ENCODE data around the gene ICAM5.
"Not testable (repeated sequence)": the region's sequence is repeated elsewhere in the genome, so short reads cannot be mapped to it uniquely, and the experiment has no call there.

Gene ICAM5, protein sequence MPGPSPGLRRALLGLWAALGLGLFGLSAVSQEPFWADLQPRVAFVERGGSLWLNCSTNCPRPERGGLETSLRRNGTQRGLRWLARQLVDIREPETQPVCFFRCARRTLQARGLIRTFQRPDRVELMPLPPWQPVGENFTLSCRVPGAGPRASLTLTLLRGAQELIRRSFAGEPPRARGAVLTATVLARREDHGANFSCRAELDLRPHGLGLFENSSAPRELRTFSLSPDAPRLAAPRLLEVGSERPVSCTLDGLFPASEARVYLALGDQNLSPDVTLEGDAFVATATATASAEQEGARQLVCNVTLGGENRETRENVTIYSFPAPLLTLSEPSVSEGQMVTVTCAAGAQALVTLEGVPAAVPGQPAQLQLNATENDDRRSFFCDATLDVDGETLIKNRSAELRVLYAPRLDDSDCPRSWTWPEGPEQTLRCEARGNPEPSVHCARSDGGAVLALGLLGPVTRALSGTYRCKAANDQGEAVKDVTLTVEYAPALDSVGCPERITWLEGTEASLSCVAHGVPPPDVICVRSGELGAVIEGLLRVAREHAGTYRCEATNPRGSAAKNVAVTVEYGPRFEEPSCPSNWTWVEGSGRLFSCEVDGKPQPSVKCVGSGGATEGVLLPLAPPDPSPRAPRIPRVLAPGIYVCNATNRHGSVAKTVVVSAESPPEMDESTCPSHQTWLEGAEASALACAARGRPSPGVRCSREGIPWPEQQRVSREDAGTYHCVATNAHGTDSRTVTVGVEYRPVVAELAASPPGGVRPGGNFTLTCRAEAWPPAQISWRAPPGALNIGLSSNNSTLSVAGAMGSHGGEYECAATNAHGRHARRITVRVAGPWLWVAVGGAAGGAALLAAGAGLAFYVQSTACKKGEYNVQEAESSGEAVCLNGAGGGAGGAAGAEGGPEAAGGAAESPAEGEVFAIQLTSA

GRCh38 chr19:10289836-10290356, at the start of gene ICAM5:
TSS of gene ICAM5 (plus strand) at chr19:10289952. CDS start at chr19:10290044, 92 bp downstream.
- H3K27ac ChIP-seq (ENCODE audit: low read depth, low read length) = no peak within 1 kb of the TSS
- peak within 1 kb of the TSS; percentile 20 to 47 for H3K4me3 ChIP-seq (ENCODE audit: low read depth in 1 of 2, low read length in 2 of 2)
- peaks cover 40% of the 10 kb centered on the region for H3K4me1 ChIP-seq (ENCODE audit: insufficient read depth, low read length)
- no peaks in the 10 kb centered on the region for H3K9me3 ChIP-seq (ENCODE audit: low read length)
- no peak within 1 kb of the TSS for H3K9ac ChIP-seq (ENCODE audit: low read length)
- H3K27me3 ChIP-seq (ENCODE audit: control insufficient read depth in 1 of 2, insufficient read depth in 2 of 2, low read length in 2 of 2) = peaks cover 65 to 83% of the 10 kb centered on the region in 2 donors
- H3K36me3 ChIP-seq (ENCODE audit: insufficient read depth, low read length) = no peaks in the 10 kb centered on the region

- H3K9me3 ChIP-seq (ENCODE audit: low read length); H3K36me3 ChIP-seq (ENCODE audit: insufficient read depth, low read length); H3K27me3 ChIP-seq (ENCODE audit: control insufficient read depth in 1 of 2, insufficient read depth in 2 of 2, low read length in 2 of 2): not testable (repeated sequence)
These were observed 47.8 kb upstream of the ICAM5 start for GRCh38 chr19:10241826-10242449.

GRCh38 chr19:10243606-10244005, 46.1 kb upstream of the ICAM5 start:
- Histone ChIP-seq H3K9me3 (ENCODE audit: low read length) (no peaks in the 10 kb centered on the region), H3K9ac (ENCODE audit: low read length) (no peak overlapping the region), H3K4me1 (ENCODE audit: insufficient read depth, low read length) (no peaks in the 10 kb centered on the region), H3K27ac (ENCODE audit: low read depth, low read length) (no peak overlapping the region), H3K27me3 (ENCODE audit: control insufficient read depth in 1 of 2, insufficient read depth in 2 of 2, low read length in 2 of 2) (no peaks in the 10 kb centered on the region), H3K4me3 (ENCODE audit: low read depth in 1 of 2, low read length in 2 of 2) (no peak overlapping the region), H3K36me3 (ENCODE audit: insufficient read depth, low read length) (no peaks in the 10 kb centered on the region)

More at GRCh38 chr19:10241826-10242449, 47.8 kb upstream of the ICAM5 start:
- H3K9ac ChIP-seq (ENCODE audit: low read length); H3K27ac ChIP-seq (ENCODE audit: low read depth, low read length); H3K4me1 ChIP-seq (ENCODE audit: insufficient read depth, low read length); H3K4me3 ChIP-seq (ENCODE audit: low read depth in 1 of 2, low read length in 2 of 2): not testable (repeated sequence)

- Histone ChIP-seq H3K27ac (ENCODE audit: low read depth, low read length) (no peak overlapping the region), H3K4me3 (ENCODE audit: low read depth in 1 of 2, low read length in 2 of 2) (no peak overlapping the region), H3K27me3 (ENCODE audit: control insufficient read depth in 1 of 2, insufficient read depth in 2 of 2, low read length in 2 of 2) (no peaks in the 10 kb centered on the region), H3K9me3 (ENCODE audit: low read length) (no peaks in the 10 kb centered on the region), H3K4me1 (ENCODE audit: insufficient read depth, low read length) (no peaks in the 10 kb centered on the region), H3K9ac (ENCODE audit: low read length) (no peak overlapping the region), H3K36me3 (ENCODE audit: insufficient read depth, low read length) (no peaks in the 10 kb centered on the region)
These were observed 44.4 kb upstream of the ICAM5 start for GRCh38 chr19:10245189-10245939.

GRCh38 chr19:10246511-10246910, 43.2 kb upstream of the ICAM5 start:
- no peak overlapping the region for H3K27ac ChIP-seq (ENCODE audit: low read depth, low read length)

GRCh38 chr19:10251792-10252694, 37.7 kb upstream of the ICAM5 start, which contains the start of gene MRPL4:
TSS of gene MRPL4 (plus strand) at chr19:10252214. CDS start at chr19:10252254, 40 bp downstream.
- Histone ChIP-seq H3K27me3 (ENCODE audit: control insufficient read depth in 1 of 2, insufficient read depth in 2 of 2, low read length in 2 of 2) (no peaks in the 10 kb centered on the region), H3K4me3 (ENCODE audit: low read depth in 1 of 2, low read length in 2 of 2) (peak within 1 kb of the TSS; percentile 88 to 94)

More at GRCh38 chr19:10246511-10246910, 43.2 kb upstream of the ICAM5 start:
- no peaks in the 10 kb centered on the region for H3K27me3 ChIP-seq (ENCODE audit: control insufficient read depth in 1 of 2, insufficient read depth in 2 of 2, low read length in 2 of 2)
- H3K4me1 ChIP-seq (ENCODE audit: insufficient read depth, low read length) = peaks cover 5% of the 10 kb centered on the region
- H3K36me3 ChIP-seq (ENCODE audit: insufficient read depth, low read length) = no peaks in the 10 kb centered on the region
- H3K9ac ChIP-seq (ENCODE audit: low read length) = no peak overlapping the region
- no peak overlapping the region for H3K4me3 ChIP-seq (ENCODE audit: low read depth in 1 of 2, low read length in 2 of 2)
- no peaks in the 10 kb centered on the region for H3K9me3 ChIP-seq (ENCODE audit: low read length)

GRCh38 chr19:10252707-10253106, 37.0 kb upstream of the ICAM5 start:
- peak overlapping the region; percentile 81 for H3K9ac ChIP-seq (ENCODE audit: low read length)
- H3K4me3 ChIP-seq (ENCODE audit: low read depth in 1 of 2, low read length in 2 of 2) = peak overlapping the region; percentile 88 to 94
- H3K36me3 ChIP-seq (ENCODE audit: insufficient read depth, low read length) = peaks cover 30% of the 10 kb centered on the region
- H3K4me1 ChIP-seq (ENCODE audit: insufficient read depth, low read length) = peaks cover 11% of the 10 kb centered on the region
- no peaks in the 10 kb centered on the region for H3K27me3 ChIP-seq (ENCODE audit: control insufficient read depth in 1 of 2, insufficient read depth in 2 of 2, low read length in 2 of 2)
- peak overlapping the region; percentile 80 for H3K27ac ChIP-seq (ENCODE audit: low read depth, low read length)
- no peaks in the 10 kb centered on the region for H3K9me3 ChIP-seq (ENCODE audit: low read length)

More at GRCh38 chr19:10251792-10252694, 37.7 kb upstream of the ICAM5 start, which contains the start of gene MRPL4:
- Histone ChIP-seq H3K36me3 (ENCODE audit: insufficient read depth, low read length) (peaks cover 23% of the 10 kb centered on the region), H3K27ac (ENCODE audit: low read depth, low read length) (peak within 1 kb of the TSS; percentile 80), H3K9me3 (ENCODE audit: low read length) (no peaks in the 10 kb centered on the region), H3K9ac (ENCODE audit: low read length) (peak within 1 kb of the TSS; percentile 81), H3K4me1 (ENCODE audit: insufficient read depth, low read length) (peaks cover 11% of the 10 kb centered on the region)

- Histone ChIP-seq H3K9ac (ENCODE audit: low read length) (no peak overlapping the region), H3K36me3 (ENCODE audit: insufficient read depth, low read length) (peaks cover 40% of the 10 kb centered on the region), H3K4me3 (ENCODE audit: low read depth in 1 of 2, low read length in 2 of 2) (no peak overlapping the region), H3K27me3 (ENCODE audit: control insufficient read depth in 1 of 2, insufficient read depth in 2 of 2, low read length in 2 of 2) (no peaks in the 10 kb centered on the region), H3K4me1 (ENCODE audit: insufficient read depth, low read length) (peaks cover 11% of the 10 kb centered on the region), H3K9me3 (ENCODE audit: low read length) (no peaks in the 10 kb centered on the region), H3K27ac (ENCODE audit: low read depth, low read length) (no peak overlapping the region)
These were observed 35.5 kb upstream of the ICAM5 start for GRCh38 chr19:10254244-10254643.

- Histone ChIP-seq H3K4me1 (ENCODE audit: insufficient read depth, low read length) (peaks cover 11% of the 10 kb centered on the region), H3K9me3 (ENCODE audit: low read length) (no peaks in the 10 kb centered on the region), H3K9ac (ENCODE audit: low read length) (no peak overlapping the region), H3K27ac (ENCODE audit: low read depth, low read length) (no peak overlapping the region), H3K4me3 (ENCODE audit: low read depth in 1 of 2, low read length in 2 of 2) (no peak overlapping the region), H3K36me3 (ENCODE audit: insufficient read depth, low read length) (peaks cover 46% of the 10 kb centered on the region), H3K27me3 (ENCODE audit: control insufficient read depth in 1 of 2, insufficient read depth in 2 of 2, low read length in 2 of 2) (no peaks in the 10 kb centered on the region)
These were observed 34.4 kb upstream of the ICAM5 start for GRCh38 chr19:10255358-10255757.

- no peak overlapping the region for H3K27ac ChIP-seq (ENCODE audit: low read depth, low read length)
- H3K9me3 ChIP-seq (ENCODE audit: low read length) = no peaks in the 10 kb centered on the region
- no peak overlapping the region for H3K9ac ChIP-seq (ENCODE audit: low read length)
- H3K4me1 ChIP-seq (ENCODE audit: insufficient read depth, low read length) = peaks cover 6% of the 10 kb centered on the region
- peaks cover 46% of the 10 kb centered on the region for H3K36me3 ChIP-seq (ENCODE audit: insufficient read depth, low read length)
- no peaks in the 10 kb centered on the region for H3K27me3 ChIP-seq (ENCODE audit: control insufficient read depth in 1 of 2, insufficient read depth in 2 of 2, low read length in 2 of 2)
- no peak overlapping the region for H3K4me3 ChIP-seq (ENCODE audit: low read depth in 1 of 2, low read length in 2 of 2)
These were observed 33.2 kb upstream of the ICAM5 start for GRCh38 chr19:10256551-10256950.

Measured in muscle layer of colon (tissue), 2 donors.